Stomach (tissue), 9 donors: ENCODE results near the gene NKPD1. TPM values are rescaled to one million over a fixed set of nuclear protein-coding genes. Genes with fewer than 3 reads are reported as not detected.

Experiments
- DNase-seq, 2 donors: peaks; one replicate each; pipeline versions ENCODE4 v3.0.0 to v3.0.0-alpha.2; 2013 to 2019
- H3K27ac ChIP-seq, 5 donors: fragments of 200-600 bp in 4 of 5; sonication (generic) in 4 of 5; one replicate each; pipeline ENCODE4 v1.5.1; 2013 to 2019; ENCODE audit warnings: mild to moderate bottlenecking in 1 of 5, moderate library complexity in 1 of 5
- H3K27me3 ChIP-seq, 3 donors: fragments of 200-600 bp; sonication (generic); one replicate each; pipeline ENCODE4 v1.5.1; 2017 to 2019; ENCODE audit warnings: mixed run types in 1 of 3
- H3K36me3 ChIP-seq, 4 donors: fragments of 200-600 bp; sonication (generic); 1 replicate in 3 of 4; 2 replicates in 1 of 4; pipeline ENCODE4 v1.5.1; 2016 to 2019
- H3K4me1 ChIP-seq, 4 donors: fragments of 200-600 bp; sonication (generic); one replicate each; pipeline ENCODE4 v1.5.1; 2016 to 2019
- H3K4me3 ChIP-seq, 4 donors: fragments of 200-600 bp; sonication (generic) in 3 of 4; one replicate each; pipeline ENCODE4 v1.5.1; 2016 to 2019; ENCODE audit warnings: mild to moderate bottlenecking in 1 of 4
- H3K9me3 ChIP-seq, 4 donors: fragments of 200-600 bp; sonication (generic); one replicate each; pipeline ENCODE4 v1.5.1; 2016 to 2019
- EP300 ChIP-seq: sonication (generic); formaldehyde crosslinking; IDR thresholded peaks from one replicate; pipeline ENCODE4 v1.6.1; 2017; ENCODE audit warnings: antibody characterized with exemption
- POLR2A ChIP-seq, 4 donors: fragments of 450-650 bp; IDR thresholded peaks; one replicate each; pipeline ENCODE4 v1.6.1; 2016; ENCODE audit warnings: antibody characterized with exemption in 4 of 4, control low read depth in 2 of 4, mild to moderate bottlenecking in 1 of 4, moderate library complexity in 1 of 4
- POLR2AphosphoS5 ChIP-seq, 3 donors: sonication (generic); formaldehyde crosslinking; IDR thresholded peaks; one replicate each; pipeline ENCODE4 v1.6.1; 2016; ENCODE audit warnings: antibody characterized with exemption in 3 of 3
- WGBS, 5 donors: extraction: QIAGEN DNeasy Blood & Tissue Kit in 3 of 5; methylation state at CpG; one replicate each; pipeline versions ENCODE4 v1.1.5 to v1.1.7; 2013 to 2018; 5-methylcytosine and 5-hydroxymethylcytosine counted together
- intact Hi-C: fragments of 100-400 bp; cut with DNase I; formaldehyde crosslinking; loops from one replicate; pipeline ENCODE4 v1.15.1; 2023; ENCODE audit warnings: low total_unique reads
- polyA plus RNA-seq, 3 donors: library from polyadenylated mRNA; stranded (reverse); fragments of 200-250 nt; gene quantifications; one replicate each; pipeline ENCODE4 v1.2.3, GENCODE V29; 2013
- total RNA-seq, 5 donors: library from RNA; depleted of rRNA; stranded (reverse); fragments of >200 nt; gene quantifications; one replicate each; pipeline versions ENCODE4 v1.1.0 to v1.2.3, GENCODE V29; 2014 to 2016
- TF ChIP-seq, protein P1 (sequence below), 7 experiments: fragments of 450-650 bp in 4 of 7; fragments of 200-600 bp in 3 of 7; sonication (generic) in 3 of 7; IDR thresholded peaks; one replicate each; pipeline ENCODE4 v1.5.1; 2016 to 2019; ENCODE audit warnings: antibody characterized with exemption in 7 of 7, control low read depth in 2 of 7, mild to moderate bottlenecking in 1 of 7
- donor health status: healthy with polysubstance abuse.
- donor health status: Bipolar disorder and iron deficiency.
- donor health status: healthy.

Gene NKPD1
- total and polyA plus RNA-seq, 8 donors = 0.20 TPM; not detected in 7

DNA sequence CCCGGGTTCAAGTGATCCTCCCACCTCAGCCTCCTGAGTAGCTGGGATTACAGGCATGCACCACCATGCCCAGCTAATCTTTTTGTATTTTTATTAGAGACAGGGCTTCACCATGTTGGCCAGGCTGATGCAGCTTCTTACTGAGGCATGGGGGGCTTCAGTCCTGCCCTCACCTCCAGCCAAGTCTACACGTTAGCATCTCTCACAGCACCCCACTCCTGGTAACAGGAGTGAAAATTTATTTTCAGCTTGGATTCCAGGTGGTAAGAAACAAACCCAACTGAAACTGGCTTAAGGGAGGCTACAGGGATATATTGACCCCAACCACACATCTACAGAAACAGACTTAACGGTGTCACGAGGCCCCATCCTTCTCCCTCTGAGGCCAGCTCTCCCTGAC is 10.6 kb downstream of the NKPD1 start:
- peaks cover 0 to 46% (median 23%) of the 10 kb centered on the region in 3 donors for H3K27me3 ChIP-seq
- no peak for TF ChIP-seq EP300
- no peak for TF ChIP-seq POLR2AphosphoS5 (IDR thresholded peaks at IDR 0.05)
- TF ChIP-seq, protein P1, sequence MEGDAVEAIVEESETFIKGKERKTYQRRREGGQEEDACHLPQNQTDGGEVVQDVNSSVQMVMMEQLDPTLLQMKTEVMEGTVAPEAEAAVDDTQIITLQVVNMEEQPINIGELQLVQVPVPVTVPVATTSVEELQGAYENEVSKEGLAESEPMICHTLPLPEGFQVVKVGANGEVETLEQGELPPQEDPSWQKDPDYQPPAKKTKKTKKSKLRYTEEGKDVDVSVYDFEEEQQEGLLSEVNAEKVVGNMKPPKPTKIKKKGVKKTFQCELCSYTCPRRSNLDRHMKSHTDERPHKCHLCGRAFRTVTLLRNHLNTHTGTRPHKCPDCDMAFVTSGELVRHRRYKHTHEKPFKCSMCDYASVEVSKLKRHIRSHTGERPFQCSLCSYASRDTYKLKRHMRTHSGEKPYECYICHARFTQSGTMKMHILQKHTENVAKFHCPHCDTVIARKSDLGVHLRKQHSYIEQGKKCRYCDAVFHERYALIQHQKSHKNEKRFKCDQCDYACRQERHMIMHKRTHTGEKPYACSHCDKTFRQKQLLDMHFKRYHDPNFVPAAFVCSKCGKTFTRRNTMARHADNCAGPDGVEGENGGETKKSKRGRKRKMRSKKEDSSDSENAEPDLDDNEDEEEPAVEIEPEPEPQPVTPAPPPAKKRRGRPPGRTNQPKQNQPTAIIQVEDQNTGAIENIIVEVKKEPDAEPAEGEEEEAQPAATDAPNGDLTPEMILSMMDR (IDR thresholded peaks at IDR 0.05) = no peak
- TF ChIP-seq POLR2A (IDR thresholded peaks at IDR 0.05) = no peak
- peaks cover 26 to 41% (median 31%) of the 10 kb centered on the region in 4 donors for H3K4me1 ChIP-seq
- DNase-seq = no peak
- peaks cover 14 to 43% (median 30%) of the 10 kb centered on the region in 4 donors for H3K36me3 ChIP-seq
- intact Hi-C loops = no loop called here
- no peak overlapping the region for H3K4me3 ChIP-seq
- 90 to 98% (median 95%) methylated on average over 4 of the region's 4 CpGs for WGBS, 5 donors
- H3K9me3 ChIP-seq = peaks cover 0 to 4% (median 0%) of the 10 kb centered on the region in 4 donors
- H3K27ac ChIP-seq = no peak overlapping the region

DNA sequence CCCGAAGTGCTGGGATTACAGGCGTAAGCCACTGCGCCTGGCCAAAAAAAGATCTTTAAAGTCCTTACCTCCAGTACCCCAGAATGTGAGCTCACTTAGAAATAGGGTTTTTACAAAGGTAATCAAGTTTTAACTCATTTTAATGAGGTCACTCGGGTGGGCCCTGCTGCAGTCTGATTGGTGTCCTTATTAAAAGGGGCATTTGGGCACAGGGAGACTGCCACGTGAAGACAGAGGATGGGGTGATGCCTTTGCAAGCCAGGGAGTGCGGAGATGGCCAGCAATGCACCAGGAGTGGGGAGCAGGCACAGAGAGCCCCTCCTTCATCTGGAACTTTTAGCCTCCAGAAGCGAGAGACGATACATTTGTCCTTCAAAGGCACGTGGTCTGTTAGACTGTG is 11.7 kb downstream of the NKPD1 start:
- H3K4me3 ChIP-seq = no peak overlapping the region
- H3K27me3 ChIP-seq = peaks cover 0 to 41% (median 23%) of the 10 kb centered on the region in 3 donors
- intact Hi-C loops = no loop called here
- whole genome bisulfite sequencing, 5 donors = 81 to 92% (median 88%) methylated on average over 6 to 9 of the region's 9 CpGs
- peaks cover 22 to 53% (median 40%) of the 10 kb centered on the region in 4 donors for H3K36me3 ChIP-seq
- H3K9me3 ChIP-seq = peaks cover 0 to 4% (median 0%) of the 10 kb centered on the region in 4 donors
- TF ChIP-seq POLR2AphosphoS5 (IDR thresholded peaks at IDR 0.05) (no peak), POLR2A (IDR thresholded peaks at IDR 0.05) (no peak), EP300 (no peak)
- TF ChIP-seq, protein P1 (IDR thresholded peaks at IDR 0.05) = no peak
- peaks cover 25 to 34% (median 28%) of the 10 kb centered on the region in 4 donors for H3K4me1 ChIP-seq
- H3K27ac ChIP-seq = no peak overlapping the region
- no peak for DNase-seq

DNA sequence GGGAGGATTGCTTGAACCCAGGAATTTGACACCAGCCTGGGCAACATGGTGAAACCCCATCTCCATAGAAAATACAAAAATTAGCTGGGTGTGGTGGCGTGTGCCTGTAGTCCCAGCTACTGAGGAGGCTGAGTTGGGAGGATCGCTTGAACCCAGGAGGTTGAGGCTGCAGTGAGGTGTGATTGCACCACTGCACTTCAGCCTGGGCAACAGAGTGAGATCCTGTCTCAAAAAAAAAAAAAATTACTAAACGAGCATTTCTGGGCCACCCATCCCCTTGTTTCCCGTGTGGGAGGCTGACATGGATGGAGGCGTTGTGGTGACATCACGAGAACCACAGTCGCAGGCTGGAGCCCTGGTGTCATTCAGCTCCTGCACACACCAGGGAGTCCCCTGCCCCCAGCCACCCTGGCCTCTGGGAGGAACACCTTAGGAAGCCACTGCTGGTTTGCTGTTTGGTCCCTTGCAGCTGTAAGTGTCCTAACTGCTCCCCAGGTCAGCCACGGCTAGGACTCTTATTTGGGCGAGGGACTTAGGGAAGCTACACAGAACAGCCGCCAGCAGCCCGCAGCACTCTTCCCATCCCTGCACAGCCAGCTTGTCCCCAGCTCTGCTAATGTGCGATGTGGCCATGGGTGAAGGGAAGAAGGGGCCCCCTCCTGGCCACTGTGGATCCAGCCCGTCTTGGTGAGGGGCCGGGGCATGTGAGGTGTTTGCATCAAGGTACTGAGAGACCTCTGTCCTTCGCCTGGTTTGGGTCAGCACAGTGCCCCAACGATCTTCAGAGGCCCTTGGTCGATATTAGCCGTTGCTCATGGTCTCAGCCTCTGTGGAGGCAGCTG is 12.7 kb downstream of the NKPD1 start:
- H3K27ac ChIP-seq = no peak overlapping the region
- WGBS, 5 donors = 85 to 88% (median 86%) methylated on average over 12 to 18 of the region's 18 CpGs
- H3K36me3 ChIP-seq = peaks cover 23 to 64% (median 51%) of the 10 kb centered on the region in 4 donors
- H3K9me3 ChIP-seq = peaks cover 0 to 4% (median 0%) of the 10 kb centered on the region in 4 donors
- peaks cover 0 to 30% (median 14%) of the 10 kb centered on the region in 3 donors for H3K27me3 ChIP-seq
- no peak for DNase-seq
- no peak overlapping the region for H3K4me3 ChIP-seq
- TF ChIP-seq EP300 (no peak), POLR2AphosphoS5 (IDR thresholded peaks at IDR 0.05) (no peak), POLR2A (IDR thresholded peaks at IDR 0.05) (no peak)
- TF ChIP-seq, protein P1 (IDR thresholded peaks at IDR 0.05) = no peak
- intact Hi-C loops = no loop called here
- H3K4me1 ChIP-seq = peaks cover 15 to 23% (median 17%) of the 10 kb centered on the region in 4 donors

DNA sequence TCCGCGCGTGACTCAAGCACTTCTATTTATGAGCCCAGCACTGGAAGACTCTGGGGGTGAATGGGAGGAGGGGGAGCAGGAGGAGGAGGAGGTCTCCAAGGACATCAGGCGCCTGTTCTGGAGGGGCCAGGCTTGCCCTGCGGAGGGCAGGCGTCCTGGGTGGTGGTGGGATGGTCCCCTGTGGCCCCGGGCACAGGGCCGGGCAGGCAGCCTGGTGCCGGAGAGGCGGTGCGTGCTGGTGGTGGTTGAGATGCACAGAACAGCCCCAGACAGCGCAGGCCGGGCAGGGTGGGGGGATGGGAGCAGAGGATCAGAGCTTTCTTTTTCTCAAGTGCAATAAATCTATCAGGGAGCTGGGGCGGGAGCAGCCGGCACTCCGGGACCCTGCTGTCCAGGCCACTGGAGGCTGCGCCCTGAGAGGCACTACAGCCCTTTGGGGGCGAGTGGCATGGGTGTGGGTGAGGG is 14.0 kb downstream of the NKPD1 start:
- H3K4me3 ChIP-seq = no peak overlapping the region
- H3K4me1 ChIP-seq = peaks cover 2 to 10% (median 5%) of the 10 kb centered on the region in 4 donors
- DNase-seq = no peak
- TF ChIP-seq, protein P1 (IDR thresholded peaks at IDR 0.05) = no peak
- TF ChIP-seq POLR2A (IDR thresholded peaks at IDR 0.05) (no peak), POLR2AphosphoS5 (IDR thresholded peaks at IDR 0.05) (no peak), EP300 (no peak)
- H3K27me3 ChIP-seq = peaks cover 0 to 17% (median 2%) of the 10 kb centered on the region in 3 donors
- peaks cover 36 to 77% (median 64%) of the 10 kb centered on the region in 4 donors for H3K36me3 ChIP-seq
- intact Hi-C loops = no loop called here
- WGBS, 5 donors = 82 to 100% (median 95%) methylated on average over 7 to 18 of the region's 18 CpGs
- H3K27ac ChIP-seq = no peak overlapping the region
- no peaks in the 10 kb centered on the region for H3K9me3 ChIP-seq
